ENCODE results near the gene MED6.

DNA sequence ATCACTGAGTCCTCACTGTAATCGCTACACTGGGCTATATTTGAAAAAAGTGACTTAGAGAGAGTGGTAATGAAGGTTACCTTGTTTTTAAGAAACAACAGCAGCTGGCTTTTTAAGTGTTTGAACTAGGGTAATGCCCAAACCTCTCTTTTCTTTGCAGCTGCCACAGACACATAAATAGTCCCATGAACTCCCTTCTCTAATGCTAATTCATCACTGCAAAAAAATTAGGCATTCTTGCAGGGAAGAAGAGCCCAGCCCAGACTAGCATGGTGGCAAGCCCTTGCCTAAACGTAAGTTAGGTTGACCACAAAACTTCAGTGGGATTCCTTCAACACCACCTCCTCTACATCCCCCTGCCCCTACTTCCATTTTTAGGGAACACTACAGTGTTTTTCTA lies 17.9 kb upstream of the MED6 start:
- TF ChIP-seq POLR2A (IDR thresholded peaks at IDR 0.05) (no peak), POLR2AphosphoS5 (IDR thresholded peaks at IDR 0.05) (no peak)
- TF ChIP-seq, protein P1, sequence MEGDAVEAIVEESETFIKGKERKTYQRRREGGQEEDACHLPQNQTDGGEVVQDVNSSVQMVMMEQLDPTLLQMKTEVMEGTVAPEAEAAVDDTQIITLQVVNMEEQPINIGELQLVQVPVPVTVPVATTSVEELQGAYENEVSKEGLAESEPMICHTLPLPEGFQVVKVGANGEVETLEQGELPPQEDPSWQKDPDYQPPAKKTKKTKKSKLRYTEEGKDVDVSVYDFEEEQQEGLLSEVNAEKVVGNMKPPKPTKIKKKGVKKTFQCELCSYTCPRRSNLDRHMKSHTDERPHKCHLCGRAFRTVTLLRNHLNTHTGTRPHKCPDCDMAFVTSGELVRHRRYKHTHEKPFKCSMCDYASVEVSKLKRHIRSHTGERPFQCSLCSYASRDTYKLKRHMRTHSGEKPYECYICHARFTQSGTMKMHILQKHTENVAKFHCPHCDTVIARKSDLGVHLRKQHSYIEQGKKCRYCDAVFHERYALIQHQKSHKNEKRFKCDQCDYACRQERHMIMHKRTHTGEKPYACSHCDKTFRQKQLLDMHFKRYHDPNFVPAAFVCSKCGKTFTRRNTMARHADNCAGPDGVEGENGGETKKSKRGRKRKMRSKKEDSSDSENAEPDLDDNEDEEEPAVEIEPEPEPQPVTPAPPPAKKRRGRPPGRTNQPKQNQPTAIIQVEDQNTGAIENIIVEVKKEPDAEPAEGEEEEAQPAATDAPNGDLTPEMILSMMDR (IDR thresholded peaks at IDR 0.05), result no peak

All from gastroesophageal sphincter (tissue), 3 donors.